ENCODE results near the gene TMCO4. TPM values are rescaled to one million over a fixed set of nuclear protein-coding genes. Genes with fewer than 3 reads are reported as not detected.

TMCO4 gene
- total and polyA plus RNA-seq, 2 of the 8 experiments (the other 6 are each of a cell fraction or from before 2014, with no cell fraction given): 3.0 to 3.1 TPM

DNA sequence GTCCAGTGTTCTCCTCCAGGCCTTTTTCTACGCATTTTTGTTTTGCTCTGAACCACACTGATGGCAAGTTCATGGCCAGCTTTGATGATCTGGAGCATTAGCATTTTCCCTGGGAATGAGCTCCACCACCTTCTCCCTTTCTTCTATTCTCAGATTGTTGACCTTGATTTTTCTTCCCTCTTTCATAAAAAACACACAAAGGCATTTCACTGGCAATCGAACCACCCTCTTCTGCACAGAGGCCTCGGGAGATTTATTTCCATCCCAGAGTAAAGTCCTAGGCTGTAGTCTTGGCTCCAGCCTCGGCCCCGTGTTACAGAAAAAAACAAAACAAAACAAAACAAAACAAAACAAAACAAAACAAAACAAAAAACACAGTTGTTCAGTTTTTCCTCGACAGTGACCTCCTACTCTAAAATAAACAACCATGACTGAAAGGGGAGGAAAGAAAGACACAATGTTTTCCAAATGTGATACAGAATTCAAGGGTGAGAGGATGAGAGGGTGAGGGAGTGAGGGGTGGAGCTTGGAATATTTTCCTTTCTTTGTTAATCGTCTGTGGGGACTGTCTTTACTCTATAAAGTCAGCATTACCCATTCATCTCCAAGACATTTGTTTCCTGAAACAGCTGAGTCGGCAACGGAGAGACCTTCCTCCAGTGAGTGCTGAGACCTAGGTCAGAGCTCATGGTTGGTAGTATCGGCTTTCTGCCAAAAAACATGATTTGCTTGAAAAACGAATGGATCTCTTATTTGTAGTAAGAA lies 45.2 kb upstream of the TMCO4 start:
- Histone ChIP-seq H3K9me3 (ENCODE audit: insufficient read depth in 2 of 2, low read depth in 1 of 2, low read length in 1 of 2) (no peaks in the 10 kb centered on the region), H3K36me3 (ENCODE audit: control insufficient read depth in 2 of 4, insufficient read depth in 4 of 4, low read length in 3 of 4) (no peaks in the 10 kb centered on the region), H2AK5ac (ENCODE audit: low read depth, low read length) (no peak overlapping the region), H2AFZ (ENCODE audit: low read length) (peak overlapping the region; percentile 83), H3K79me1 (ENCODE audit: low read depth, low read length) (no peaks in the 10 kb centered on the region), H3K9ac (replicated peaks in 1 of 4; ENCODE audit: extremely low read depth in 1 of 4, low read depth in 3 of 4, low read length in 3 of 4) (no peak overlapping the region), H2BK20ac (ENCODE audit: low read length) (no peak overlapping the region), H3K14ac (ENCODE audit: insufficient read length) (no peak overlapping the region), H2BK120ac (replicated peaks; ENCODE audit: low read depth, low read length) (no peak overlapping the region), H3K79me2 (ENCODE audit: control insufficient read depth in 1 of 2, insufficient read depth in 2 of 2, low read length in 2 of 2) (no peaks in the 10 kb centered on the region), H2BK15ac (ENCODE audit: low read length) (no peak overlapping the region), H3K23ac (ENCODE audit: insufficient read length) (no peak overlapping the region), H3K4ac (replicated peaks; ENCODE audit: insufficient read length, low read depth, low read length) (no peak overlapping the region), H4K91ac (replicated peaks; ENCODE audit: insufficient read length, low read length) (no peak overlapping the region), H3K18ac (ENCODE audit: extremely low read depth, low read length) (no peak overlapping the region), H4K20me1 (replicated peaks in 1 of 2; ENCODE audit: control insufficient read depth in 1 of 2, insufficient read depth in 2 of 2, low read length in 2 of 2) (no peaks in the 10 kb centered on the region), H3K23me2 (ENCODE audit: low read depth, low read length) (no peaks in the 10 kb centered on the region), H3K56ac (replicated peaks; ENCODE audit: insufficient read length, low read depth, low read length) (no peak overlapping the region), H4K5ac (ENCODE audit: insufficient read length, low read depth, low read length) (no peak overlapping the region), H4K8ac (ENCODE audit: extremely low read depth, insufficient read depth, low read length) (0 out of 2 replicates have a peak overlapping the region, but pooled peaks have one; percentile 15), H3K4me3 (ENCODE audit: extremely low read depth in 1 of 4, insufficient read depth in 2 of 4, low read depth in 3 of 4, low read length in 4 of 4) (no peak overlapping the region), H3K4me1 (replicated peaks in 1 of 4; ENCODE audit: control insufficient read depth in 3 of 4, insufficient read depth in 4 of 4, low read length in 3 of 4) (no peaks in the 10 kb centered on the region; a peak in 1 of 7 replicates), H3K27ac (ENCODE audit: low read depth, low read length) (no peak overlapping the region), H2BK5ac (ENCODE audit: low read depth, low read length) (no peak overlapping the region), H3K4me2 (ENCODE audit: insufficient read depth in 1 of 2, low read depth in 2 of 2, low read length in 2 of 2) (no peak overlapping the region), H3K27me3 (replicated peaks in 1 of 4; ENCODE audit: control insufficient read depth in 3 of 4, extremely low read depth in 1 of 4, insufficient read depth in 3 of 4, low read length in 3 of 4) (peaks cover 0 to 2% (median 0%) of the 10 kb centered on the region in 4 experiments; a peak in 1 of 7 replicates), H2BK12ac (ENCODE audit: low read depth, low read length) (no peak overlapping the region)
- ChIA-PET POLR2A (ENCODE audit: partially characterized antibody) (interaction anchor here (1.0 kb wide), 1 partner anchor 809 kb away, joined by 3 read pairs; no protein-coding TSS in a partner anchor), CTCF (ENCODE audit: partially characterized antibody) (interaction anchor here (0.6 to 0.7 kb wide), 2 partner anchors 10 to 63 kb away, joined by 3 to 4 read pairs; no protein-coding TSS in a partner anchor)
- FAIRE-seq (no peak), DNase-seq (ENCODE audit: low read depth in 1 of 2, low spot score in 2 of 2) (no peak)
- WGBS, 2 experiments (ENCODE audit: extremely low coverage in 1 of 2, insufficient coverage in 1 of 2, insufficient read length in 1 of 2, insufficient replicate concordance in 2 of 2, low coverage in 1 of 2, low lambda C conversion rate in 2 of 2, missing lambda C conversion rate in 1 of 2): 80% methylated on average over 11 of the region's 11 CpGs; no CpG with 5 or more reads in 1 of the 2 experiments
- TF ChIP-seq POLR2AphosphoS5 (IDR thresholded peaks at IDR 0.05; ENCODE audit: low read depth, low read length) (no peak), MAFK (IDR thresholded peaks at IDR 0.05; ENCODE audit: low read depth, low read length) (peak; percentile 86)
- TF ChIP-seq, protein P1, sequence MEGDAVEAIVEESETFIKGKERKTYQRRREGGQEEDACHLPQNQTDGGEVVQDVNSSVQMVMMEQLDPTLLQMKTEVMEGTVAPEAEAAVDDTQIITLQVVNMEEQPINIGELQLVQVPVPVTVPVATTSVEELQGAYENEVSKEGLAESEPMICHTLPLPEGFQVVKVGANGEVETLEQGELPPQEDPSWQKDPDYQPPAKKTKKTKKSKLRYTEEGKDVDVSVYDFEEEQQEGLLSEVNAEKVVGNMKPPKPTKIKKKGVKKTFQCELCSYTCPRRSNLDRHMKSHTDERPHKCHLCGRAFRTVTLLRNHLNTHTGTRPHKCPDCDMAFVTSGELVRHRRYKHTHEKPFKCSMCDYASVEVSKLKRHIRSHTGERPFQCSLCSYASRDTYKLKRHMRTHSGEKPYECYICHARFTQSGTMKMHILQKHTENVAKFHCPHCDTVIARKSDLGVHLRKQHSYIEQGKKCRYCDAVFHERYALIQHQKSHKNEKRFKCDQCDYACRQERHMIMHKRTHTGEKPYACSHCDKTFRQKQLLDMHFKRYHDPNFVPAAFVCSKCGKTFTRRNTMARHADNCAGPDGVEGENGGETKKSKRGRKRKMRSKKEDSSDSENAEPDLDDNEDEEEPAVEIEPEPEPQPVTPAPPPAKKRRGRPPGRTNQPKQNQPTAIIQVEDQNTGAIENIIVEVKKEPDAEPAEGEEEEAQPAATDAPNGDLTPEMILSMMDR (IDR thresholded peaks at IDR 0.05; ENCODE audit: control extremely low read depth in 1 of 3, insufficient read depth in 1 of 3, low read depth in 1 of 3, low read length in 3 of 3): no peak

Measured in H1 (cell line).